NT2/D1 (cell line): Measurements from ENCODE around the gene RAPGEF4.
A peak's percentile ranks its signal among the peaks of the same experiment; 100 is the strongest.

Source experiments
- SUZ12 ChIP-seq: IDR thresholded peaks from 2 replicates; pipeline ENCODE4 v1.6.1; 2011; ENCODE audit not compliant: insufficient read length, insufficient read depth; ENCODE audit errors: extremely low read depth
- YY1 ChIP-seq: IDR thresholded peaks from 2 replicates; pipeline ENCODE4 v1.6.1; 2011; ENCODE audit not compliant: insufficient read length, insufficient read depth

GRCh38 chr2:172736424-172737174 lies 954 bp downstream of the RAPGEF4 start:
- TF ChIP-seq SUZ12 (peak; percentile 56), YY1 (no peak)
